Liver (tissue), 9 donors: ENCODE measurements around the gene MFSD1. TPM values are rescaled to one million over a fixed set of nuclear protein-coding genes. Genes with fewer than 3 reads are reported as not detected.

Experiments used
- DNase-seq: peaks from one replicate; pipeline ENCODE4 v3.0.0-alpha.2; 2017; ENCODE audit warnings: low spot score
- H3K27ac ChIP-seq, 2 donors: one replicate each; pipeline ENCODE4 v1.7.0; 2013; ENCODE audit warnings: inconsistent platforms in 2 of 2, low read length in 2 of 2, control low read depth in 1 of 2, low read depth in 1 of 2, mild to moderate bottlenecking in 1 of 2
- H3K27me3 ChIP-seq, 4 donors: one replicate each; pipeline versions ENCODE4 v1.6.1 to v1.7.0; 2013; ENCODE audit warnings: low read length in 3 of 4, inconsistent platforms in 1 of 4, mild to moderate bottlenecking in 1 of 4, moderate library complexity in 1 of 4; ENCODE audit not compliant: control insufficient read depth in 4 of 4, insufficient read depth in 4 of 4
- H3K36me3 ChIP-seq, 4 donors: one replicate each; pipeline versions ENCODE4 v1.6.1 to v1.7.0; 2013; ENCODE audit warnings: low read length in 3 of 4, mild to moderate bottlenecking in 3 of 4, low read depth in 1 of 4, moderate library complexity in 1 of 4; ENCODE audit not compliant: control insufficient read depth in 4 of 4, insufficient read depth in 3 of 4
- H3K4me1 ChIP-seq, 4 donors: one replicate each; pipeline versions ENCODE4 v1.6.1 to v1.7.0; 2013; ENCODE audit warnings: low read length in 3 of 4, mild to moderate bottlenecking in 3 of 4, moderate library complexity in 1 of 4; ENCODE audit not compliant: control insufficient read depth in 4 of 4, insufficient read depth in 4 of 4
- H3K4me3 ChIP-seq, 3 donors: one replicate each; pipeline versions ENCODE4 v1.6.1 to v1.7.0; 2013; ENCODE audit warnings: low read length in 3 of 3, control low read depth in 1 of 3, low read depth in 1 of 3, mild to moderate bottlenecking in 1 of 3
- H3K9ac ChIP-seq, 2 donors: one replicate each; pipeline ENCODE4 v1.7.0; 2013; ENCODE audit warnings: low read length in 2 of 2, mild to moderate bottlenecking in 2 of 2, moderate library complexity in 2 of 2, control low read depth in 1 of 2, low read depth in 1 of 2
- H3K9me3 ChIP-seq, 4 donors: one replicate each; pipeline versions ENCODE4 v1.6.1 to v1.7.0; 2013; ENCODE audit warnings: low read length in 3 of 4; ENCODE audit not compliant: control insufficient read depth in 4 of 4
- ATF3 ChIP-seq: IDR thresholded peaks from 2 replicates; pipeline ENCODE4 v1.6.1; 2016; ENCODE audit warnings: antibody characterized with exemption
- CTCF ChIP-seq: fragments of 150-350 bp; IDR thresholded peaks from 2 replicates; pipeline ENCODE4 v1.5.1; 2017; ENCODE audit warnings: improper control_type of control experiment, low read depth, low read length; ENCODE audit not compliant: missing input control
- FOXA1 ChIP-seq: IDR thresholded peaks from 2 replicates; pipeline ENCODE4 v1.6.1; 2016; ENCODE audit warnings: antibody characterized with exemption
- FOXA2 ChIP-seq: IDR thresholded peaks from 2 replicates; pipeline ENCODE4 v1.6.1; 2016; ENCODE audit warnings: antibody characterized with exemption
- HNF4A ChIP-seq, 2 donors: conservative IDR thresholded peaks; 2 replicates each; pipeline ENCODE4 v1.6.1; 2016; ENCODE audit warnings: antibody characterized with exemption in 2 of 2, mild to moderate bottlenecking in 2 of 2
- HNF4G ChIP-seq: IDR thresholded peaks from 2 replicates; pipeline ENCODE4 v1.6.1; 2016; ENCODE audit warnings: antibody characterized with exemption
- JUND ChIP-seq, 2 donors: IDR thresholded peaks; 2 replicates each; pipeline ENCODE4 v1.6.1; 2016; ENCODE audit warnings: antibody characterized with exemption in 2 of 2
- NR2F2 ChIP-seq: IDR thresholded peaks from 2 replicates; pipeline ENCODE4 v1.6.1; 2016; ENCODE audit warnings: antibody characterized with exemption
- RAD21 ChIP-seq, 2 donors: IDR thresholded peaks; 2 replicates each; pipeline ENCODE4 v1.6.1; 2016; ENCODE audit warnings: antibody characterized with exemption in 2 of 2, mild to moderate bottlenecking in 2 of 2
- REST ChIP-seq: IDR thresholded peaks from 2 replicates; pipeline ENCODE4 v1.6.1; 2016; ENCODE audit warnings: antibody characterized with exemption, mild to moderate bottlenecking
- TAF1 ChIP-seq: conservative IDR thresholded peaks from 2 replicates; pipeline ENCODE4 v1.6.1; 2016; ENCODE audit warnings: antibody characterized with exemption, mild to moderate bottlenecking
- ZBTB33 ChIP-seq: IDR thresholded peaks from 2 replicates; pipeline ENCODE4 v1.6.1; 2016; ENCODE audit warnings: antibody characterized with exemption
- WGBS: extraction: QIAGEN DNeasy Blood & Tissue Kit; methylation state at CpG from one replicate; pipeline ENCODE4 v1.1.7; 2013; 5-methylcytosine and 5-hydroxymethylcytosine counted together
- polyA plus RNA-seq, 2 donors: library from polyadenylated mRNA; stranded (reverse) in 1 of 2; unstranded in 1 of 2; fragments of 200-250 nt in 1 of 2; fragments of >200 nt in 1 of 2; fragmentation: Nextera tagmentation in 1 of 2; extraction: Ambion mirVana in 1 of 2; gene quantifications; one replicate each; pipeline versions ENCODE4 v1.2.1 to v1.2.3, GENCODE V29; 2013 to 2015
- total RNA-seq, 2 donors: library from RNA; depleted of rRNA; stranded (reverse); fragments of >200 nt; gene quantifications; one replicate each; pipeline ENCODE4 v1.2.3, GENCODE V29; 2014
- donor health status: healthy.
- donor health status: healthy.
- donor health status: healthy.
- donor health status: healthy.
- donor health status: healthy.

MFSD1 gene
- total and polyA plus RNA-seq, 4 donors = 30.4 to 84.7 (median 60.3) TPM

- TF ChIP-seq NR2F2 (no peak), FOXA2 (no peak), HNF4G (no peak), JUND (IDR thresholded peaks at IDR 0.05) (no peak), CTCF (no peak), ZBTB33 (no peak)
- Histone ChIP-seq H3K36me3 (no peaks in the 10 kb centered on the region), H3K9ac (no peak overlapping the region), H3K27me3 (no peaks in the 10 kb centered on the region), H3K9me3 (no peaks in the 10 kb centered on the region), H3K27ac (no peak overlapping the region), H3K4me3 (no peak overlapping the region), H3K4me1 (peaks cover 0 to 15% (median 13%) of the 10 kb centered on the region in 4 donors)
- WGBS = 70% methylated on average over 3 of the region's 3 CpGs
- DNase-seq = no peak
Measured at GRCh38 chr3:158849757-158850156, 47.9 kb downstream of the MFSD1 start.

GRCh38 chr3:158859362-158859761, 57.5 kb downstream of the MFSD1 start:
- H3K4me3 ChIP-seq = no peak overlapping the region
- H3K27me3 ChIP-seq = no peaks in the 10 kb centered on the region
- DNase-seq = no peak
- no peak overlapping the region for H3K9ac ChIP-seq
- no peaks in the 10 kb centered on the region for H3K36me3 ChIP-seq
- WGBS = 91% methylated on average over 3 of the region's 3 CpGs
- no peaks in the 10 kb centered on the region for H3K4me1 ChIP-seq
- TF ChIP-seq RAD21 (IDR thresholded peaks at IDR 0.05) (no peak), FOXA1 (no peak), REST (no peak), TAF1 (no peak), HNF4A (conservative IDR thresholded peaks at IDR 0.05) (no peak), CTCF (no peak), ATF3 (no peak)
- H3K9me3 ChIP-seq = no peaks in the 10 kb centered on the region
- H3K27ac ChIP-seq = no peak overlapping the region
